ENCODE data around the gene SPINK8. TPM values are rescaled to one million over a fixed set of nuclear protein-coding genes. Genes with fewer than 3 reads are reported as not detected.

SPINK8 gene
- total RNA-seq, 4 donors from 2014 or later: not detected

- no peaks in the 10 kb centered on the region for H3K9me3 ChIP-seq
- H3K4me3 ChIP-seq (replicated peaks in 1 of 3): peak overlapping the region; percentile 68 to 89 (median 83)
- no peak for DNase-seq
- intact Hi-C loops (cut with DNase I): no loop called here
- 75 to 77% methylated on average over 13 of the region's 13 CpGs for WGBS, 2 donors
- no peaks in the 10 kb centered on the region for H3K27me3 ChIP-seq
- H3K27ac ChIP-seq: peak overlapping the region; percentile 84 to 97 (median 97)
- TF ChIP-seq CTCF (IDR thresholded peaks at IDR 0.05): no peak
- H3K36me3 ChIP-seq: peaks cover 9 to 15% of the 10 kb centered on the region in 2 donors
- H3K4me1 ChIP-seq: peaks cover 27 to 30% of the 10 kb centered on the region in 2 donors
Measured at GRCh38 chr3:48299746-48300712, 33.4 kb downstream of the SPINK8 start.

- H3K27me3 ChIP-seq: no peaks in the 10 kb centered on the region
- H3K4me3 ChIP-seq (replicated peaks in 1 of 3): no peak overlapping the region
- H3K9me3 ChIP-seq: no peaks in the 10 kb centered on the region
- H3K36me3 ChIP-seq: peaks cover 27 to 38% of the 10 kb centered on the region in 2 donors
- TF ChIP-seq POLR2A (IDR thresholded peaks at IDR 0.05): no peak
- TF ChIP-seq CTCF (IDR thresholded peaks at IDR 0.05): no peak
- DNase-seq: no peak
- peaks cover 24 to 28% of the 10 kb centered on the region in 2 donors for H3K4me1 ChIP-seq
- WGBS, 2 donors: 96% methylated on average over 5 of the region's 5 CpGs
- intact Hi-C loops (cut with DNase I): no loop called here
- H3K27ac ChIP-seq: peak overlapping the region in 1 of 3 donors; percentile 26
Measured at GRCh38 chr3:48297111-48297810, 36.2 kb downstream of the SPINK8 start.

- H3K36me3 ChIP-seq: peaks cover 27 to 38% of the 10 kb centered on the region in 2 donors
Measured at GRCh38 chr3:48296699-48297098, 36.8 kb downstream of the SPINK8 start.

GRCh38 chr3:48294611-48295263 lies 38.7 kb downstream of the SPINK8 start:
- intact Hi-C loops (cut with DNase I): no loop called here
- DNase-seq: no peak
- Histone ChIP-seq H3K4me3 (replicated peaks in 1 of 3) (no peak overlapping the region), H3K4me1 (peaks cover 11 to 16% of the 10 kb centered on the region in 2 donors), H3K9me3 (no peaks in the 10 kb centered on the region), H3K27ac (no peak overlapping the region), H3K27me3 (no peaks in the 10 kb centered on the region), H3K36me3 (peaks cover 27 to 38% of the 10 kb centered on the region in 2 donors)
- WGBS, 2 donors: 96 to 98% methylated on average over 9 to 10 of the region's 12 CpGs
- TF ChIP-seq POLR2A (IDR thresholded peaks at IDR 0.05) (no peak), CTCF (IDR thresholded peaks at IDR 0.05) (no peak)

More at GRCh38 chr3:48296699-48297098, 36.8 kb downstream of the SPINK8 start:
- no peaks in the 10 kb centered on the region for H3K27me3 ChIP-seq
- no peaks in the 10 kb centered on the region for H3K9me3 ChIP-seq
- no peak overlapping the region for H3K4me3 ChIP-seq (replicated peaks in 1 of 3)
- TF ChIP-seq POLR2A (IDR thresholded peaks at IDR 0.05): no peak
- TF ChIP-seq CTCF (IDR thresholded peaks at IDR 0.05): no peak
- peaks cover 20 to 23% of the 10 kb centered on the region in 2 donors for H3K4me1 ChIP-seq
- 96 to 98% methylated on average over 4 of the region's 4 CpGs for WGBS, 2 donors
- intact Hi-C loops (cut with DNase I): no loop called here
- no peak overlapping the region for H3K27ac ChIP-seq
- no peak for DNase-seq
